KMS-11 (cell line): Measurements from ENCODE around the gene KRT16.
"Not testable (repeated sequence)": the region's sequence is repeated elsewhere in the genome, so short reads cannot be mapped to it uniquely, and the experiment has no call there.

Experiments
- H2AFZ ChIP-seq: fragments of 200-600 bp; sonication (generic); 2 replicates; pipeline ENCODE4 v1.6.1; 2016; ENCODE audit warnings: antibody characterized with exemption, mixed run types, low read depth
- H3K27ac ChIP-seq: fragments of 200-600 bp; sonication (generic); 2 replicates; pipeline ENCODE4 v1.6.1; 2016; ENCODE audit warnings: mild to moderate bottlenecking, mixed run types
- H3K27me3 ChIP-seq: fragments of 200-600 bp; sonication (generic); 2 replicates; pipeline ENCODE4 v1.6.1; 2017; ENCODE audit warnings: mild to moderate bottlenecking, low read depth, mixed run types, moderate library complexity; ENCODE audit not compliant: insufficient read depth
- H3K36me3 ChIP-seq: fragments of 200-600 bp; sonication (generic); 2 replicates; pipeline ENCODE4 v1.6.1; 2017; ENCODE audit warnings: mild to moderate bottlenecking, mixed run types; ENCODE audit not compliant: insufficient read depth
- H3K4me1 ChIP-seq: fragments of 200-600 bp; sonication (generic); 2 replicates; pipeline ENCODE4 v1.6.1; 2016; ENCODE audit warnings: mild to moderate bottlenecking, low read depth, mixed run types; ENCODE audit not compliant: poor library complexity, severe bottlenecking
- H3K4me2 ChIP-seq: fragments of 200-600 bp; sonication (generic); 2 replicates; pipeline ENCODE4 v1.7.0; 2016; ENCODE audit warnings: mild to moderate bottlenecking, mixed run types
- H3K4me3 ChIP-seq: fragments of 200-600 bp; sonication (generic); IDR thresholded peaks from 2 replicates; pipeline ENCODE4 v1.6.1; 2017; ENCODE audit warnings: low read depth, low read length, mixed read lengths; ENCODE audit not compliant: insufficient read depth
- H3K79me2 ChIP-seq: fragments of 200-600 bp; sonication (generic); 2 replicates; pipeline ENCODE4 v1.6.1; 2016; ENCODE audit warnings: low read depth, mixed run types; ENCODE audit not compliant: insufficient read depth
- H3K9ac ChIP-seq: fragments of 200-600 bp; sonication (generic); 2 replicates; pipeline ENCODE4 v1.6.1; 2016; ENCODE audit warnings: mild to moderate bottlenecking, mixed run types
- H4K20me1 ChIP-seq: fragments of 200-600 bp; sonication (generic); 2 replicates; pipeline ENCODE4 v1.6.1; 2016; ENCODE audit warnings: mild to moderate bottlenecking, mixed run types; ENCODE audit not compliant: insufficient read depth
- CTCF ChIP-seq: fragments of 200-600 bp; sonication (generic); conservative IDR thresholded peaks from 2 replicates; pipeline ENCODE4 v1.6.1; 2017; ENCODE audit warnings: low read depth, mild to moderate bottlenecking, antibody characterized with exemption, low read length, moderate library complexity, mixed read lengths

Gene KRT16

GRCh38 chr17:41588126-41588810 lies 24.3 kb downstream of the KRT16 start:
- TF ChIP-seq CTCF, result no peak

DNA sequence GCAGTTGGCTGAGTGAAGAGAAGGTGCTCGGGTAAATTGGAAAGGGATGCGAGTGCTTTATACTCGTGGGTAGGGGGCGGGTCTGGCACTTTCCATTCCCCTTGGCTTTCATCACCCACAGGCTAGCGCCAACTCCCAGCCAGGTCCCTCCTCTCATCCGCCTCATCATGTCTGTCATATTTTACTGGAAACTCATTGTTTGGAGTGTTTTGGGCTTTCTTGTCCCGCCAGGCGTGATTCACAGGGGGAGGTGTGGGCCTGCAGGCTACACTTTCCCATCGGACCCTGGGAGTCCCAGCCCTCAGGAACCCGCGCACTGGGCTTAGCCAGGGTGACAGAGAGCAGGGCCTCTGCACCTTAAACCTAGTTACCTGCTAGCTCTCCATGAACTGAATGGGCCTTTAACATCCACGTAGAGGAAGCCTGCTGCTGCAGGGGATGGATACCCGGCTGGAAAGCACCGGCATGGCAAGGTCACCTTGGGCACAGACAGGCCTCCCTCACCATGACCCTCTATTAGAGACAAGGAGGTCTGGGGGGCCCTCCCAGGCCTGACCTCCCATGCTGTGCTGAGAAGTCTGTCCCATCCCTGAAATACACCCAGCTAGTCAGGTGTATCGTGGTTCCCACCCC lies 25.6 kb downstream of the KRT16 start, which contains the start of gene KRT14:
Gene KRT14, minus strand, starts transcription at position 33 of the 633 bp plus-strand sequence. CDS start 61 bp downstream, outside the sequence.
- no peak within 1 kb of the TSS for H3K27ac ChIP-seq

More at GRCh38 chr17:41588126-41588810, 24.3 kb downstream of the KRT16 start:
- peaks cover 10% of the 10 kb centered on the region for H3K4me1 ChIP-seq
- no peak overlapping the region for H3K27ac ChIP-seq
- H3K27me3 ChIP-seq, result peaks cover 25% of the 10 kb centered on the region
- H4K20me1 ChIP-seq, result no peaks in the 10 kb centered on the region
- H3K79me2 ChIP-seq, result no peaks in the 10 kb centered on the region
- H2AFZ ChIP-seq, result no peak overlapping the region
- no peak overlapping the region for H3K4me3 ChIP-seq
- no peak overlapping the region for H3K9ac ChIP-seq
- no peak overlapping the region for H3K4me2 ChIP-seq
- H3K36me3 ChIP-seq, result no peaks in the 10 kb centered on the region

GRCh38 chr17:41585301-41586056 lies 27.1 kb downstream of the KRT16 start:
- H3K36me3 ChIP-seq, result no peaks in the 10 kb centered on the region
- H4K20me1 ChIP-seq, result no peaks in the 10 kb centered on the region
- H3K27ac ChIP-seq, result no peak overlapping the region
- no peak for TF ChIP-seq CTCF
- H2AFZ ChIP-seq, result no peak overlapping the region
- peaks cover 20% of the 10 kb centered on the region; the same call in 1 of the 2 replicates for H3K27me3 ChIP-seq
- no peak overlapping the region for H3K4me3 ChIP-seq
- no peak overlapping the region for H3K4me2 ChIP-seq
- H3K79me2 ChIP-seq, result no peaks in the 10 kb centered on the region
- H3K9ac ChIP-seq, result no peak overlapping the region
- H3K4me1 ChIP-seq, result peaks cover 10% of the 10 kb centered on the region

More for the DNA sequence above, 25.6 kb downstream of the KRT16 start, which contains the start of gene KRT14:
- Histone ChIP-seq H3K4me1 (peaks cover 10% of the 10 kb centered on the region), H3K79me2 (no peaks in the 10 kb centered on the region), H2AFZ (no peak within 1 kb of the TSS), H3K27me3 (peaks cover 25% of the 10 kb centered on the region), H3K9ac (no peak within 1 kb of the TSS), H3K36me3 (no peaks in the 10 kb centered on the region), H4K20me1 (no peaks in the 10 kb centered on the region), H3K4me2 (no peak within 1 kb of the TSS), H3K4me3 (no peak within 1 kb of the TSS)
- TF ChIP-seq CTCF, result no peak

DNA sequence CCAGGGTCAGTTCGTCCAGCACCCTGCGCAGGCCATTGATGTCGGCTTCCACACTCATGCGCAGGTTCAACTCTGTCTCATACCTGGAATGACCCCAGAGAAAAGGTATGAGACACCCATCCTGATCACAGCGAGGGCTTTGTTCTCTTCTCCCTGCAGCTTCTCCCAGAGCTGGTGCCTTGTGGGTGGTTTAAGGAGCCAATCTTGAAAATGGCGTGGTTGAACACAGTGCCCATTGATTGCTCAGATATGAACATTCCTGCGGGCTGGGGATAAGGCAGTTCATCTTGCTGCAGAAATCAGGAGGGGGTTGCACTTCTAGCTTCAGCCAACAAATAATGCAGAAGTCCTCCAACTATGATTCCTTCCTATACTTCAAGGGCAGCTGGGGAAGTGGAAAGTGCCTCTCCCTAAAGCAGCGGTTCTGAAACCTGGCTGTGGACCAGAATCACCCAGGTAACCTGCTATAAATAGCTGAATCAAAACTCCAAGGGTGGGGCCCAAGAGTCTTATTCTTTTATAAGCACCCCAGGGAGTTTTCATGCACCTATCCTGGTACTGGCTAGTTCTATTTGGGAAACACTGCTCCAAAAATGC lies 28.1 kb downstream of the KRT16 start:
- H3K27ac ChIP-seq, H3K27me3 ChIP-seq, H2AFZ ChIP-seq, H3K9ac ChIP-seq, H3K79me2 ChIP-seq, H4K20me1 ChIP-seq, H3K4me3 ChIP-seq, H3K36me3 ChIP-seq, H3K4me2 ChIP-seq: not testable (repeated sequence)
- H3K4me1 ChIP-seq, result peaks cover 11% of the 10 kb centered on the region
